Stomach (tissue), 4 donors: Measurements from ENCODE around the gene SLC24A3.

Experiments
- CTCF ChIP-seq, 7 experiments: fragments of 450-650 bp in 4 of 7; fragments of 200-600 bp in 3 of 7; sonication (generic) in 3 of 7; IDR thresholded peaks; one replicate each; pipeline ENCODE4 v1.5.1; 2016 to 2019; ENCODE audit warnings: antibody characterized with exemption in 7 of 7, control low read depth in 2 of 7, mild to moderate bottlenecking in 1 of 7
- EP300 ChIP-seq: sonication (generic); formaldehyde crosslinking; IDR thresholded peaks from one replicate; pipeline ENCODE4 v1.6.1; 2017; ENCODE audit warnings: antibody characterized with exemption
- POLR2AphosphoS5 ChIP-seq, 3 donors: sonication (generic); formaldehyde crosslinking; IDR thresholded peaks; one replicate each; pipeline ENCODE4 v1.6.1; 2016; ENCODE audit warnings: antibody characterized with exemption in 3 of 3

- TF ChIP-seq EP300 (no peak), POLR2AphosphoS5 (IDR thresholded peaks at IDR 0.05) (no peak), CTCF (IDR thresholded peaks at IDR 0.05) (no peak)
Measured at GRCh38 chr20:19440660-19441527, 228.5 kb downstream of the SLC24A3 start.
